GM19324 (cell line): ENCODE results near the gene SEPTIN10.
"Not testable (repeated sequence)": the region's sequence is repeated elsewhere in the genome, so short reads cannot be mapped to it uniquely, and the experiment has no call there.

Experiments used
- ATAC-seq: cut with Tn5 transposase; IDR thresholded peaks from one replicate; pipeline ENCODE4 v1.9.1; 2021; ENCODE audit warnings: mild to moderate bottlenecking, moderate library complexity; ENCODE audit not compliant: unreplicated experiment, low FRiP score

Gene SEPTIN10

GRCh38 chr2:109613922-109614714 lies at the start of gene SEPTIN10, which contains the start of gene SOWAHC:
Gene SEPTIN10, minus strand, starts transcription at chr2:109613966. Its CDS starts 139 bp downstream, at chr2:109613827.
Gene SOWAHC, plus strand, starts transcription at chr2:109614364. Its CDS starts 126 bp downstream, at chr2:109614490.
- ATAC-seq: peak; percentile 77

GRCh38 chr2:109662889-109663288 lies 49.1 kb upstream of the SEPTIN10 start:
- ATAC-seq: no peak

GRCh38 chr2:109660046-109660860 lies 46.5 kb upstream of the SEPTIN10 start:
- ATAC-seq: no peak

GRCh38 chr2:109659396-109660045 lies 45.8 kb upstream of the SEPTIN10 start:
- no peak for ATAC-seq

GRCh38 chr2:109655287-109655686 lies 41.5 kb upstream of the SEPTIN10 start:
- ATAC-seq: no peak

- no peak for ATAC-seq
Observed at GRCh38 chr2:109654326-109655050, 40.7 kb upstream of the SEPTIN10 start.

- no peak for ATAC-seq
Observed at GRCh38 chr2:109649736-109650695, 36.2 kb upstream of the SEPTIN10 start.

GRCh38 chr2:109648041-109648527 lies 34.3 kb upstream of the SEPTIN10 start:
- no peak for ATAC-seq

GRCh38 chr2:109647636-109648035 lies 33.9 kb upstream of the SEPTIN10 start:
- no peak for ATAC-seq

- ATAC-seq: no peak
Observed at GRCh38 chr2:109646961-109647360, 33.2 kb upstream of the SEPTIN10 start.

- no peak for ATAC-seq
Observed at GRCh38 chr2:109645412-109646184, 31.8 kb upstream of the SEPTIN10 start.

GRCh38 chr2:109644571-109645275 lies 31.0 kb upstream of the SEPTIN10 start:
- no peak for ATAC-seq

- not testable (repeated sequence) for ATAC-seq
Observed at GRCh38 chr2:109640000-109640399, 26.2 kb upstream of the SEPTIN10 start.

- peak; percentile 44 for ATAC-seq
Observed at GRCh38 chr2:109638795-109639194, 25.0 kb upstream of the SEPTIN10 start.

- ATAC-seq: peak; percentile 89
Observed at GRCh38 chr2:109637749-109638570, 24.2 kb upstream of the SEPTIN10 start.

- ATAC-seq: no peak
Observed at GRCh38 chr2:109636317-109636716, 22.6 kb upstream of the SEPTIN10 start.
